A549 (cell line): ENCODE data around the gene TBC1D22A. TPM values are rescaled to one million over a fixed set of nuclear protein-coding genes. Genes with fewer than 3 reads are reported as not detected.

Experiments
- ATAC-seq, 2 experiments: fragments of 200-7000 bp in 1 of 2; fragments of >200 bp in 1 of 2; cut with Nextera tagmentation in 1 of 2; cut with Tn5 transposase in 1 of 2; 3 replicates each; pipeline versions ENCODE4 v1.8.0 to v1.9.1; 2018 to 2020; ENCODE audit warnings: mild to moderate bottlenecking in 1 of 2, moderate library complexity in 1 of 2
- CTCF ChIA-PET: fragments of 300-600 bp; sonication (Branson Sonifier 250); formaldehyde crosslinking; extraction: SDS; loops from one replicate; lab custom pipeline; 2021; ENCODE audit warnings: antibody characterized with exemption, inconsistent platforms; lab: Yijun Ruan, JAX
- POLR2A ChIA-PET: fragments of 350-600 bp; formaldehyde crosslinking; extraction: SDS; loops from one replicate; lab custom pipeline; 2021; ENCODE audit warnings: antibody characterized with exemption, inconsistent platforms; lab: Yijun Ruan, JAX
- DNase-seq, 2 experiments: peaks; one replicate each; pipeline versions ENCODE4 v3.0.0 to v3.0.0-alpha.2; 2011 to 2016; ENCODE audit warnings: low read depth in 1 of 2, low spot score in 1 of 2
- FAIRE-seq: peaks from 2 replicates; lab custom pipeline; 2011; peaks lifted over from hg19 to GRCh38; lab: Jason Lieb, UNC
- H3K27ac ChIP-seq, 2 experiments: fragments of >200 bp; sonication (Bioruptor Twin); formaldehyde crosslinking; 3 replicates each; pipeline ENCODE4 v1.5.1; 2016 to 2017
- H3K4me1 ChIP-seq: fragments of >200 bp; sonication (Bioruptor Twin); formaldehyde crosslinking; 3 replicates; pipeline ENCODE4 v1.6.1; 2016
- H3K4me2 ChIP-seq: fragments of >200 bp; sonication (Bioruptor Twin); formaldehyde crosslinking; 3 replicates; pipeline ENCODE4 v1.6.1; 2016
- H3K4me3 ChIP-seq: fragments of >200 bp; sonication (Bioruptor Twin); formaldehyde crosslinking; 3 replicates; pipeline ENCODE4 v1.5.1; 2016
- H3K9me3 ChIP-seq: fragments of >200 bp; sonication (Bioruptor Twin); formaldehyde crosslinking; 3 replicates; pipeline ENCODE4 v1.6.1; 2016
- CBX8 ChIP-seq: fragments of 200-600 bp; sonication (generic); IDR thresholded peaks from 2 replicates; pipeline ENCODE4 v1.6.1; 2016
- CEBPB ChIP-seq, 2 experiments: fragments of >200 bp in 1 of 2; sonication (Bioruptor Twin) in 1 of 2; formaldehyde crosslinking in 1 of 2; IDR thresholded peaks; 2 replicates each; pipeline ENCODE4 v1.6.1; 2012 to 2016
- EP300 ChIP-seq, 2 experiments: fragments of >200 bp; sonication (Bioruptor Twin); formaldehyde crosslinking; IDR thresholded peaks; 2 replicates in 1 of 2; 3 replicates in 1 of 2; pipeline ENCODE4 v1.6.1; 2016 to 2017
- GATA3 ChIP-seq: IDR thresholded peaks from 2 replicates; pipeline ENCODE4 v1.6.1; 2012; ENCODE audit warnings: borderline replicate concordance
- HEYL ChIP-seq: fragments of 250-450 bp; sonication (Bioruptor Pico); IDR thresholded peaks from 2 replicates; pipeline ENCODE4 v1.8.0; 2021; ENCODE audit warnings: mild to moderate bottlenecking, moderate library complexity
- HOXA7 ChIP-seq: fragments of 250-450 bp; sonication (Bioruptor Pico); IDR thresholded peaks from 2 replicates; pipeline ENCODE4 v1.5.0; 2020; ENCODE audit warnings: mild to moderate bottlenecking, moderate library complexity
- NFE2L2 ChIP-seq: fragments of 150-350 bp; conservative IDR thresholded peaks from 2 replicates; pipeline ENCODE4 v1.6.1; 2014; ENCODE audit warnings: low read length
- PHF8 ChIP-seq: fragments of 200-600 bp; sonication (generic); IDR thresholded peaks from 2 replicates; pipeline ENCODE4 v1.6.1; 2016; ENCODE audit warnings: low read depth, mild to moderate bottlenecking, antibody characterized with exemption, moderate library complexity, borderline replicate concordance
- RAD21 ChIP-seq, 2 experiments: fragments of >200 bp in 1 of 2; sonication (Bioruptor Twin) in 1 of 2; formaldehyde crosslinking in 1 of 2; IDR thresholded peaks in 1 of 2; conservative IDR thresholded peaks in 1 of 2; 2 replicates in 1 of 2; 3 replicates in 1 of 2; pipeline ENCODE4 v1.6.1; 2012 to 2018; ENCODE audit warnings: inconsistent platforms in 1 of 2
- ZFP36 ChIP-seq: fragments of 450-650 bp; IDR thresholded peaks from 2 replicates; pipeline ENCODE4 v1.6.1; 2014; ENCODE audit warnings: borderline replicate concordance; ENCODE audit not compliant: partially characterized antibody
- ZSCAN20 ChIP-seq: fragments of 250-450 bp; sonication (Bioruptor Pico); IDR thresholded peaks from 2 replicates; pipeline ENCODE4 v1.8.0; 2022; ENCODE audit warnings: mild to moderate bottlenecking, moderate library complexity
- WGBS: methylation state at CpG from one replicate; pipeline ENCODE4 v1.1.6; 2017; ENCODE audit errors: missing lambda C conversion rate; 5-methylcytosine and 5-hydroxymethylcytosine counted together
- polyA plus RNA-seq, 4 experiments: library from polyadenylated mRNA; depleted of rRNA in 3 of 4; stranded (reverse); fragments of >200 nt; fragmentation: RNase III in 1 of 4; extraction: RNeasy Plus Mini Kit Qiagen cat#74134 plus additional on column Dnase treatment in 1 of 4; gene quantifications; 2 replicates in 3 of 4; 3 replicates in 1 of 4; pipeline ENCODE4 v1.2.3, GENCODE V29; 2011 to 2017
- TF ChIP-seq, protein P1 (sequence below): fragments of 250-450 bp; sonication (Bioruptor Pico); IDR thresholded peaks from 2 replicates; pipeline ENCODE4 v1.5.0; 2020; ENCODE audit warnings: low read depth, mild to moderate bottlenecking, moderate library complexity
- TF ChIP-seq, protein P2 (sequence below): IDR thresholded peaks from 2 replicates; pipeline ENCODE4 v1.6.1; 2012
- TF ChIP-seq, protein P3 (sequence below): fragments of 200-600 bp; sonication (generic); IDR thresholded peaks from 2 replicates; pipeline ENCODE4 v1.6.1; 2016; ENCODE audit warnings: antibody characterized with exemption, mild to moderate bottlenecking, moderate library complexity
- TF ChIP-seq, protein P4 (sequence below): fragments of >200 bp; sonication (Bioruptor Twin); formaldehyde crosslinking; IDR thresholded peaks from 2 replicates; pipeline ENCODE4 v1.6.1; 2016
- TF ChIP-seq, protein P5 (sequence below): fragments of >200 bp; sonication (Bioruptor Twin); formaldehyde crosslinking; IDR thresholded peaks from 3 replicates; pipeline ENCODE4 v1.6.1; 2016

TBC1D22A gene
- polyA plus RNA-seq, 2 of the 4 experiments (the other 2 are of a cell fraction): 8.9 to 10.8 TPM

DNA sequence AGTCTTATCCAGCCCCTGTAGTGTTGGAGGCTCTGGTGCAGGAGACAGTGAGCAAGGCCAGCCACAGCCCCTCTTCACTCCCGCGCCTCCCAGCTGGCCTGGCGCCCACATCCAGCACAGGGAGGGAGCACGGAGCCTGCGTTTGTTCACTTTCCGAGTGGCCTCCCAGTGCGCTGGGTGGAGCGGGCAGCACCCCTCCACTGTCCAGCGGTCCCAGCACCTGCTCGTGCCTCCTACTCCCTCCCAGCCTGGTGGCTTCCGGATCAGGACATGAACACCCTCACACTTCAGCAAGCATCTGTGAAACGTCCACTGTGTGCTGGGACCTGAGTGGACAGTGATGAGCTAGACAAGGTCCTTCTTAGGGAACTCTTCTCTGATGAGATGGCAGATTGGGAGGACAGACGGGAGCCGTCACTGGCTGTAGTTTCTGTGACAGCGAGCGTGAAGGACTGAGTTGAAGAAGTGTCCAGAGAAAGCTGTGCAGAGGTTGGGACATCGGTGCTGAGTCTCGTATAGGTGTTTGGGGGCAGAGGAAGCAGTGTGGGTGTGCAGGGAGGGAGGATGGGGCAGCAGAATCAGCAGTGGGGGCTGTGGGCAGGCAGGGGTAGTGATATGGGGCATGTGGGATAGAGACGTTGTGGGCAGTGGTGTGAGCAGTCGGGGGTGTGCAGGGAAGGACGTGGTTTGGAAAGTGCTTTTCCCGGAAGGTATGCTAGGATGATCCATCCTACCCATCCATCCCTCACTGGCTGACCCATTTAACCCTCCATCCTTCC is 256.8 kb downstream of the TBC1D22A start:
- 92% methylated on average over 12 of the region's 22 CpGs for WGBS
- DNase-seq (no peak), ATAC-seq (no peak), FAIRE-seq (no peak)
- CTCF ChIA-PET: interaction anchor here (0.6 kb wide), 1 partner anchor 146 kb away, joined by 3 read pairs; no protein-coding TSS in a partner anchor
- no peaks in the 10 kb centered on the region for H3K9me3 ChIP-seq
- H3K4me3 ChIP-seq: no peak overlapping the region
- no peak overlapping the region for H3K4me2 ChIP-seq
- H3K4me1 ChIP-seq: no peaks in the 10 kb centered on the region
- POLR2A ChIA-PET: no interaction called here
- TF ChIP-seq ZSCAN20 (no peak), NFE2L2 (no peak), GATA3 (no peak), PHF8 (no peak), CEBPB (IDR thresholded peaks at IDR 0.05) (no peak), CBX8 (no peak), HEYL (no peak), ZFP36 (no peak)
- TF ChIP-seq, protein P1, sequence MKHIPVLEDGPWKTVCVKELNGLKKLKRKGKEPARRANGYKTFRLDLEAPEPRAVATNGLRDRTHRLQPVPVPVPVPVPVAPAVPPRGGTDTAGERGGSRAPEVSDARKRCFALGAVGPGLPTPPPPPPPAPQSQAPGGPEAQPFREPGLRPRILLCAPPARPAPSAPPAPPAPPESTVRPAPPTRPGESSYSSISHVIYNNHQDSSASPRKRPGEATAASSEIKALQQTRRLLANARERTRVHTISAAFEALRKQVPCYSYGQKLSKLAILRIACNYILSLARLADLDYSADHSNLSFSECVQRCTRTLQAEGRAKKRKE: no peak
- TF ChIP-seq, protein P2, sequence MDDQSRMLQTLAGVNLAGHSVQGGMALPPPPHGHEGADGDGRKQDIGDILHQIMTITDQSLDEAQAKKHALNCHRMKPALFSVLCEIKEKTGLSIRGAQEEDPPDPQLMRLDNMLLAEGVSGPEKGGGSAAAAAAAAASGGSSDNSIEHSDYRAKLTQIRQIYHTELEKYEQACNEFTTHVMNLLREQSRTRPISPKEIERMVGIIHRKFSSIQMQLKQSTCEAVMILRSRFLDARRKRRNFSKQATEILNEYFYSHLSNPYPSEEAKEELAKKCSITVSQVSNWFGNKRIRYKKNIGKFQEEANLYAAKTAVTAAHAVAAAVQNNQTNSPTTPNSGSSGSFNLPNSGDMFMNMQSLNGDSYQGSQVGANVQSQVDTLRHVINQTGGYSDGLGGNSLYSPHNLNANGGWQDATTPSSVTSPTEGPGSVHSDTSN: no peak
- TF ChIP-seq, protein P3, sequence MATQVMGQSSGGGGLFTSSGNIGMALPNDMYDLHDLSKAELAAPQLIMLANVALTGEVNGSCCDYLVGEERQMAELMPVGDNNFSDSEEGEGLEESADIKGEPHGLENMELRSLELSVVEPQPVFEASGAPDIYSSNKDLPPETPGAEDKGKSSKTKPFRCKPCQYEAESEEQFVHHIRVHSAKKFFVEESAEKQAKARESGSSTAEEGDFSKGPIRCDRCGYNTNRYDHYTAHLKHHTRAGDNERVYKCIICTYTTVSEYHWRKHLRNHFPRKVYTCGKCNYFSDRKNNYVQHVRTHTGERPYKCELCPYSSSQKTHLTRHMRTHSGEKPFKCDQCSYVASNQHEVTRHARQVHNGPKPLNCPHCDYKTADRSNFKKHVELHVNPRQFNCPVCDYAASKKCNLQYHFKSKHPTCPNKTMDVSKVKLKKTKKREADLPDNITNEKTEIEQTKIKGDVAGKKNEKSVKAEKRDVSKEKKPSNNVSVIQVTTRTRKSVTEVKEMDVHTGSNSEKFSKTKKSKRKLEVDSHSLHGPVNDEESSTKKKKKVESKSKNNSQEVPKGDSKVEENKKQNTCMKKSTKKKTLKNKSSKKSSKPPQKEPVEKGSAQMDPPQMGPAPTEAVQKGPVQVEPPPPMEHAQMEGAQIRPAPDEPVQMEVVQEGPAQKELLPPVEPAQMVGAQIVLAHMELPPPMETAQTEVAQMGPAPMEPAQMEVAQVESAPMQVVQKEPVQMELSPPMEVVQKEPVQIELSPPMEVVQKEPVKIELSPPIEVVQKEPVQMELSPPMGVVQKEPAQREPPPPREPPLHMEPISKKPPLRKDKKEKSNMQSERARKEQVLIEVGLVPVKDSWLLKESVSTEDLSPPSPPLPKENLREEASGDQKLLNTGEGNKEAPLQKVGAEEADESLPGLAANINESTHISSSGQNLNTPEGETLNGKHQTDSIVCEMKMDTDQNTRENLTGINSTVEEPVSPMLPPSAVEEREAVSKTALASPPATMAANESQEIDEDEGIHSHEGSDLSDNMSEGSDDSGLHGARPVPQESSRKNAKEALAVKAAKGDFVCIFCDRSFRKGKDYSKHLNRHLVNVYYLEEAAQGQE: no peak
- TF ChIP-seq, protein P4, sequence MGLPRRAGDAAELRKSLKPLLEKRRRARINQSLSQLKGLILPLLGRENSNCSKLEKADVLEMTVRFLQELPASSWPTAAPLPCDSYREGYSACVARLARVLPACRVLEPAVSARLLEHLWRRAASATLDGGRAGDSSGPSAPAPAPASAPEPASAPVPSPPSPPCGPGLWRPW: no peak
- no peak overlapping the region for H3K27ac ChIP-seq

DNA sequence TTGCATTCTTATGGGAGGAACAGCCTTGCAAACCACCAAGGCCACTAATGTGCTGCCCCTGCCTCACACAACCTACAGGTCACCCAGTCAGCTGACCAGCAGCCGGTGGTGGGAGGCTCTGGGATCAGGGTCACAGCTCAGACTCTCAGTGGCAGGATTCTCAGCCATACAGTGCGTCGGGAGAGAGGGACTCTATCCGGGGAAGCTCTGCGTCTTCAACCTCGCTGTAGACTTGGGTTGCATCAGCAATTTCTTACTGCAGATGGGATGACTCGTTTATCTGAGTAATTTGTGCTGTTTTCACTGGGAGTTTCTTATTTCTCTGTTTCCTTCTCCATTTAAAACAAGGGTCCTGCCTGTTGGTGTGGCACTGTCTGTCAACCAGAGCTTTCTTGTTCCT is 257.7 kb downstream of the TBC1D22A start:
- no peak for ATAC-seq
- H3K4me2 ChIP-seq: no peak overlapping the region
- POLR2A ChIA-PET: no interaction called here
- FAIRE-seq: no peak
- DNase-seq: no peak
- no peak for TF ChIP-seq RAD21 (conservative IDR thresholded peaks at IDR 0.05 in 1 of 2, IDR thresholded peaks at IDR 0.05 in 1 of 2)
- TF ChIP-seq HOXA7 (CRISPR knock-in tag): no peak
- TF ChIP-seq, all 56 proteins: peak for 0
- no peaks in the 10 kb centered on the region for H3K4me1 ChIP-seq
- no peaks in the 10 kb centered on the region for H3K9me3 ChIP-seq
- no peak overlapping the region for H3K4me3 ChIP-seq
- no peak overlapping the region for H3K27ac ChIP-seq
- CTCF ChIA-PET: no interaction called here
- 88% methylated on average over 7 of the region's 7 CpGs for WGBS

DNA sequence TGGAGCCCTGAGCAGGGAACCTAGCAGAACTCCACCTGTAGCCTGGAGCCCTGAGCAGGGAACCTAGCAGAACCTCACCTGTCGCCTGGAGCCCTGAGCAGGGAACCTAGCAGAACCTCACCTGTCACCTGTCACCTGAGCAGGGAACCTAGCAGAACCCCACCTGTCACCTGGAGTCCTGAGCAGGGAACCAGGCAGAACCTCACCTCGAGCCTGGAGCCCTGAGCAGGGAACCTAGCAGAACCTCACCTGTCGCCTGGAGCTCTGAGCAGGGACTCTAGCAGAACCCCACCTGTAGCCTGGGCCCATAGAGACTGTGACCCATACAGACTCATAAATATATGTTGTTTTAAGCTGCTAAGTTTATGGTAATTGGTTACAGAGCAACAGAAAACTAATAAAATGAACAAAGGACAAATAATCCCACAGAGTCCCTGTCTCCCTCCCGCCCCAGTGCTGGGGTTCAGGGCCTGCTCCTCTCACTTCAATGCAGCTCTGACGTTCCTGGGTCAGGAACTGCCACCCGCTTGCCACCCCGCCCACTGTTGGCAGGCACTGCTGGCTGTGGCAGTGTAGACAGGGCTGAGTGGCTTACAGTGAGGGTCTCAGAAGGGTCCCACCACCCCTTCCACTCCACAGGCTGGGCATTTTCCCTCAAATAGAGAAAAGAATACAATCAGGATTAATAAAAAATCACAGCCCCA is 259.1 kb downstream of the TBC1D22A start:
- no peak for ATAC-seq
- ChIA-PET POLR2A (no interaction called here), CTCF (interaction anchor here (1.7 kb wide), 1 partner anchor 9 kb away, joined by 5 read pairs; no protein-coding TSS in a partner anchor)
- Histone ChIP-seq H3K4me3 (no peak overlapping the region), H3K4me1 (no peaks in the 10 kb centered on the region), H3K27ac (no peak overlapping the region), H3K9me3 (no peaks in the 10 kb centered on the region), H3K4me2 (no peak overlapping the region)
- WGBS: 85% methylated on average over 4 of the region's 7 CpGs
- DNase-seq: no peak
- TF ChIP-seq EP300 (IDR thresholded peaks at IDR 0.05): no peak
- TF ChIP-seq, protein P5, sequence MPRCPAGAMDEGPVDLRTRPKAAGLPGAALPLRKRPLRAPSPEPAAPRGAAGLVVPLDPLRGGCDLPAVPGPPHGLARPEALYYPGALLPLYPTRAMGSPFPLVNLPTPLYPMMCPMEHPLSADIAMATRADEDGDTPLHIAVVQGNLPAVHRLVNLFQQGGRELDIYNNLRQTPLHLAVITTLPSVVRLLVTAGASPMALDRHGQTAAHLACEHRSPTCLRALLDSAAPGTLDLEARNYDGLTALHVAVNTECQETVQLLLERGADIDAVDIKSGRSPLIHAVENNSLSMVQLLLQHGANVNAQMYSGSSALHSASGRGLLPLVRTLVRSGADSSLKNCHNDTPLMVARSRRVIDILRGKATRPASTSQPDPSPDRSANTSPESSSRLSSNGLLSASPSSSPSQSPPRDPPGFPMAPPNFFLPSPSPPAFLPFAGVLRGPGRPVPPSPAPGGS: no peak
- TF ChIP-seq, all 56 proteins: peak for 0
- no peak for FAIRE-seq
